HG02870 (cell line): ENCODE results near the gene FAM20C.

ENCODE experiments used
- ATAC-seq: cut with Tn5 transposase; IDR thresholded peaks from one replicate; pipeline ENCODE4 v1.9.1; 2021; ENCODE audit warnings: mild to moderate bottlenecking, moderate library complexity; ENCODE audit not compliant: unreplicated experiment

FAM20C gene

GRCh38 chr7:266851-267840 is 74.8 kb downstream of the FAM20C start:
- ATAC-seq, result no peak

DNA sequence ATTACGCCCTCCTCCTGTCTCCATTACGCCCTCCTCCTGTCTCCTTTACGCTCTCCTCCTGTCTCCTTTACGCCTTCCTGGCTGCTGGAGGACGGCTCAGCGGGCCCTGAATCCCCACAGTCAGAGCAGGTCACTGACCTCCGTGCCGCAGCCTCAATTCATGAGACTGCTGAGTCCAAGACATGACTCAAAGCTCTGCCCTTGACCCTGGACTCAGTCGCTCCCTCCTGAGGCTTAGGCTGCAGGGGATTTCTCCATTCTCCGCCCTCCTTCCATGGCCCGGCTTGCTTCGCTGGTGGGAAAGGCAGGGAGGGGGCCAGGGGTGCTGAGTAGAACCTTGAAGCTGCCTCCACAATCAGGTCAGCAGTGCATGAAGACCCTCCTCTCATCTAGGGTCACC is 76.6 kb downstream of the FAM20C start:
- no peak for ATAC-seq

DNA sequence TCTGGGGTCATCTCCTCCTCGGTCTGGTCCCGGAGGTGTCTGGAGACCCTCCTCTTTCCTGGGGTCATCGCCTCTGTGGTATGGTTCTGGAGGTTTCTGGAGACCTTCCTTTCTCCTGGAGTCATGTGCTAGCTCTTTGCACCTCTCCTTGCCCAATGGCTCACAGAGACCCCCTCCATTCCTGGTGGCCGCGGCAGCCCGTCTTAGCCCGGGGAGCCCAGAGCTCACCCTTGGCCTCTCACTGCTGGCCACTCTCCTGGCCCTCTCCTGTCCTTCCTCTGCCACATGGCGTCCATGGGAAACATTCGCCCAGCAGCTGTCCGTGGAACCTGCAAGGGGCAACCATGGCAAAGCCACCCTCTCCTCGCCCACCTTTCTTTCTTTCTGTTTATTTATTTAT is 77.3 kb downstream of the FAM20C start:
- ATAC-seq, result no peak

DNA sequence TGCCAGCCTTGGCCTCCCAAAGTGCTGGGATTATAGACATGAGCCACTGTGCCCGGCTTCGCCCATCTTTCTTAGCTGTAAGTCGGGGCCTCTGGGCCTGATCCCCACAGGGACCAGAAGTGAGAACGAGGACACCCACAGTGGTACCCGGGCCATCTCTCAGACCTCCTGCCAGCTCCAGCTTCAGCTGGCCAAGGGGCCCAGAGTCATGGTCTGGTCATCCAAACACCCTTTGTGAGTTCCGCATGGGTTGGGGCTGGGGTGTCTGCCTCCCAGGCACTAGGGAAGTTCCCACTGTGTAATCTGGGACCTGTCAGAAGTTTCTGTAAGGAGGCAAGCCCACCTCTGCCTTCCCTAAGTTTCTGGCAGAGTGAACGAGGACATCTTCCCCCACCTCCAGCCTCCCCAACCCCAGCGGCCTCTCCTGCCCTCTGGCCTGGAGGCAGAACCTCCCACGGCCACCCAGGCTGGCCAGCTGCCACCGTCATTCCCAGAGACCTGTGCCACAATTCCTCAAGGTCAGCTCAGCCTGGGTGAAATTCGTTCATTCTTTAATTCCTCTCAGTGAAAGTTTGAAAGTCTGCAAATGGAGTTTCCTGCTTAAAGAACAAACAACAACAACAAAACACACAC is 78.1 kb downstream of the FAM20C start:
- ATAC-seq, result no peak

GRCh38 chr7:271266-272107 is 79.1 kb downstream of the FAM20C start:
- ATAC-seq, result no peak

- no peak for ATAC-seq
Observed at GRCh38 chr7:272108-272615, 79.8 kb downstream of the FAM20C start.

DNA sequence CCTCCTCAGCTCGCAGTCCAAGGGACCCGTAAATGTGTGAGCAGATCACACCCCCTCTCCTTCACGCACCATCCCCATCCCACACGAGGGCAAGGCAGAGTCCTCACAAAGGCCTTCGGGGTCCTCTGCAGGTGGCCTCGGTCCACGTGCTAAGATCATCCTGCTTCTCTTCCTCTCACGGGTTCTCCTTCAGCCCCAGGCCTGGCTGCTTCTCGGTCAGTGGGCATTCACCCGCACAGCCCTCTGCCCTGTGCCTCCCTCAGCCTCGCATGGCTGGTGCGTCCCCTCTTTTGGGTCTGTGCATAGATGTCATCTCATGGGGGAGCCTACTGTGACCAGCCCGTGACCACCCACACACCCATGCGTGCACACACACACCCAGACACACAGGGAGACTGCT is 80.3 kb downstream of the FAM20C start:
- ATAC-seq, result no peak

GRCh38 chr7:273327-273726 is 81.0 kb downstream of the FAM20C start:
- ATAC-seq, result no peak

GRCh38 chr7:274266-274665 is 81.9 kb downstream of the FAM20C start:
- no peak for ATAC-seq

- no peak for ATAC-seq
Observed at GRCh38 chr7:276230-276835, 84.0 kb downstream of the FAM20C start.

DNA sequence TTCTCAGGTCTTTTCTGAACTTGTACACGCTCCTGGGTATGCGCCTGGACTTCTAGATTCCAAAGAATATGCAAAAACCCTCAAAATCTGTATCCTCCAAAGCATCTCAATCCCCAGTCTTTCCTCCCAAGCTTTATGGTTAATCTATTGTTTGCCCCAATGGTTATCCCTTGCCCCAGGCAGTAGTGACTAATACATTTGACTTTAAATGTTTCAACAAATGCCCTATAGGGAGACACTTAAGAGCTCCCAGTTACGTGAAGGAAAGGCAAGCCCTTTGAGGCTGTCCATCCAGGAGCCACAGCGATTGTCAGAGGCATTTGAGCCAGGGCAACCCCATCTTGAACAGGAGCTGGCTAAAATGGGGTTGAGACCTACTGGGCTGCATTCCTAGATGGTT is 84.9 kb downstream of the FAM20C start:
- ATAC-seq, result no peak

DNA sequence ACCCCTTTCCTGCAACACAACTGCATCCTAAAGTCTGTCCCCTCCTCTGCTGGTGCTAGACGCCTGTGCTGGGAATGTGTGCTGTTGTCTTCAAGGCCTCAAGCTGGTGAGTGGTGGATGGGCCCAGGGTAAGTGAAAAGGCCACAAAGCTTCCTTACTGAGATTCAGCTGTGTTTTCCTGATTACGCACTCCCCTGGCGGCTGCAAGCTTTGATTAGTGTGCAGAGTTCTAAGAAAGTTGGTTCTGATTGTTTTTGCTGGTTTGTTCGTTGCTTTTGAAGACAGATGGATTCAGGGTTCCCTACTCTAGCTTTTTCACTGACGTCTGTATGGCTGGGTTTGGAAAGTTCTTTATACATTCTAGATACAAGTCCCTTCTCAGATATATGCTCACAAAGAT is 85.7 kb downstream of the FAM20C start:
- ATAC-seq, result no peak

DNA sequence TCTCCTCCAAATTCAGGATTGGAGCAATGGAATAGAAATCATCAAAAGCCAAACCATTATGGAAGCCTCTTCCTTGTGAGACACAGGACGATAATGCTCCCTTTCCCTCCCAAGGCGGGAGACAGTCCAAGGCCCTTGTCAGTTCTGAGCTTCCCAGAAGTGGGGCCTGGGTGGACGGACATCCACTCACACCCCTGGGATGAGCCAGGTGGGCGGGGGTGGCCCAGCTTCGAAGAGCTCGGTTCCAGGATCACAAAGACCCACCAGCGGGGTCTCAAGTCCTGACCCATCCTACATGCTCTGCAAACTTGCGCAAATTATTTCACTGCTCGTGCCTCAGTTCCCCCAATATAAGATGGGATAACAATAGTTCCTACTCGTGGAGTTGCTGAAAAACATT is 87.5 kb downstream of the FAM20C start:
- no peak for ATAC-seq

GRCh38 chr7:280461-280860 is 88.1 kb downstream of the FAM20C start:
- ATAC-seq, result no peak

DNA sequence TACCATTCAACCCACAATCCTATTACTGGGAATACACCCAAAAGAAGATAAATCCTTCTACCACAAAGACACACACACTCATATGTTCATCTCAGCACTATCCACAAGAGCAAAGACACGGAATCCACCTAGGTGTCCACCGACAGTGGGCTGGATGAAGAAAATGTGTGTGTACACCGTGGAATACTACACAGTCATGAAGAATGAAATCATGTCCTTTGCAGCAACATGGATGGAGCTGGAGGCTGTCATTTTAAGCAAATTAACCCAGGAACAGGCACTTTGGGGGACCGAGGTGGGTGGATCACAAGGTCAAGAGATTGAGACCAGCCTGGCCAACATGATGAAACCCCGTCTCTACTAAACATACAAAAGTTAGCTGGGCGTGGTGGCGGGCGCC is 89.3 kb downstream of the FAM20C start:
- no peak for ATAC-seq

DNA sequence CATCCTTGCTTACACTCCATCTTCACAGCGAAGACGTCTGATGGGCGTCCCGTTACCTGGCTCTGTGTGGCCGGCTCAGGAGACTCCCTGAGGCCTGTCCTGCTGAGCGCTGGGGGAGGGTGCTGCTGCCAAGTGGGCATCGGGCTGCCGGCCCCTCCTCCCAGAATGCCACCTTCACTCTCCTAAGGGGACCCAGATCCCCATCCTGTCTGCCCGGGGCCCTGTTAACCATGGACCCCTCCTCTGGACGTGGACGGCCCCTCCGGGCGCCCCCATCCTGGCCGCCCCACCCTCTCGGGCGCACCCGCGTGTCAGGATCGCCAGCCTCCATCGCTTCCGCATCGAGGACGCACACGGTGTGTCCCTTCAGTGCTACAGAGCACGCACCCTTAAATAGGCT is 90.2 kb downstream of the FAM20C start:
- no peak for ATAC-seq

- no peak for ATAC-seq
Observed at GRCh38 chr7:284762-285722, 92.7 kb downstream of the FAM20C start.

- ATAC-seq, result no peak
Observed at GRCh38 chr7:285731-286130, 93.4 kb downstream of the FAM20C start.

DNA sequence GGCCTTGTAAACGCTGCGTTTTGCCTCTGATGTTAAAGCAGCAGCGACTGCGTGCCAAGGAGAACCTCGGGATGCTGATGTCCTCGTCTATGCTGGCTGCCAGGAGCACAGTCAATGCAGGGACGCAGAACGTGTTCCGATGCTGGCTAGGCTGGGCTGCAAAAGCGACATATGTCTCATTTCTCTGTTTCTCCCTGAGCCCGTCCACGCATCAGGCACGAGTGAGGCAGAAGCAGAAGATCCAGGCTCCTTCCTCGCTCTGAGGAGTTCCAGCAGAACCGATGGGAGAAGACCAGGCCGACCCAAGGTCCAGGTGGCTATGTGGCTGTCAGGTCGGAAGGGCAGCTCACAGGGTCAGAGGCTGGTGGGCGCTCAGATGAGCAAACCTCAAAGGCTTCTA is 93.9 kb downstream of the FAM20C start:
- no peak for ATAC-seq

- ATAC-seq, result no peak
Observed at GRCh38 chr7:288671-289101, 96.3 kb downstream of the FAM20C start.
